IMR-90 (cell line): ENCODE results near the gene BCLAF1.

ENCODE experiments used
- BHLHE40 ChIP-seq: fragments of 150-350 bp; IDR thresholded peaks from 2 replicates; pipeline ENCODE4 v1.6.1; 2016; ENCODE audit warnings: mild to moderate bottlenecking, low read depth, low read length
- CEBPB ChIP-seq: IDR thresholded peaks from 2 replicates; pipeline ENCODE4 v1.6.1; 2012; ENCODE audit warnings: low read depth, low read length, improper control_type of control experiment
- CTCF ChIP-seq: conservative IDR thresholded peaks from 2 replicates; pipeline ENCODE4 v1.5.1; 2012; ENCODE audit warnings: mild to moderate bottlenecking, low read depth, low read length, improper control_type of control experiment
- FOS ChIP-seq: fragments of 150-350 bp; IDR thresholded peaks from 2 replicates; pipeline ENCODE4 v1.6.1; 2016; ENCODE audit warnings: low read depth, low read length
- MAFK ChIP-seq: IDR thresholded peaks from 2 replicates; pipeline ENCODE4 v1.6.1; 2012; ENCODE audit warnings: low read depth, low read length, improper control_type of control experiment
- MXI1 ChIP-seq: IDR thresholded peaks from 2 replicates; pipeline ENCODE4 v1.6.1; 2012; ENCODE audit warnings: low read depth, mild to moderate bottlenecking, low read length, moderate library complexity, borderline replicate concordance
- POLR2A ChIP-seq: IDR thresholded peaks from 2 replicates; pipeline ENCODE4 v1.6.1; 2012; ENCODE audit warnings: mild to moderate bottlenecking, low read depth, low read length
- RAD21 ChIP-seq: IDR thresholded peaks from 2 replicates; pipeline ENCODE4 v1.6.1; 2012; ENCODE audit warnings: low read length, improper control_type of control experiment
- SMC3 ChIP-seq: fragments of 150-350 bp; IDR thresholded peaks from 2 replicates; pipeline ENCODE4 v1.6.1; 2016; ENCODE audit warnings: low read depth, mild to moderate bottlenecking, antibody characterized with exemption, low read length, moderate library complexity
- USF2 ChIP-seq: fragments of 150-350 bp; IDR thresholded peaks from 2 replicates; pipeline ENCODE4 v1.6.1; 2017; ENCODE audit warnings: mild to moderate bottlenecking, antibody characterized with exemption, low read length, low read depth

- TF ChIP-seq POLR2A (no peak), CTCF (no peak), SMC3 (no peak), MAFK (no peak), MXI1 (no peak), FOS (no peak), BHLHE40 (no peak), USF2 (no peak), CEBPB (no peak), RAD21 (no peak)
Measured at GRCh38 chr6:136265101-136265500, 24.5 kb downstream of the BCLAF1 start.
